Loucy (cell line): ENCODE results near the gene NOXA1.

Experiments
- H2AFZ ChIP-seq: fragments of 200-600 bp; sonication (generic); 2 replicates; pipeline ENCODE4 v1.6.0; 2016; ENCODE audit warnings: antibody characterized with exemption, mild to moderate bottlenecking, low read length, moderate library complexity
- H3F3A ChIP-seq: fragments of 200-600 bp; 2 replicates; pipeline ENCODE4 v1.6.0; 2016; ENCODE audit warnings: antibody characterized with exemption, low read depth, mild to moderate bottlenecking
- H3K27me3 ChIP-seq: fragments of 200-600 bp; sonication (generic); 2 replicates; pipeline ENCODE4 v1.6.1; 2014; ENCODE audit warnings: low read length, mild to moderate bottlenecking; ENCODE audit not compliant: insufficient read depth, poor library complexity, severe bottlenecking
- H3K36me3 ChIP-seq: fragments of 200-600 bp; sonication (generic); 2 replicates; pipeline ENCODE4 v1.6.1; 2016; ENCODE audit warnings: low read length; ENCODE audit not compliant: insufficient read depth
- H3K4me1 ChIP-seq: fragments of 200-600 bp; sonication (generic); 2 replicates; pipeline ENCODE4 v1.5.1; 2014; ENCODE audit warnings: low read length, mild to moderate bottlenecking; ENCODE audit not compliant: insufficient read depth, poor library complexity, severe bottlenecking
- H3K4me2 ChIP-seq: fragments of 200-600 bp; sonication (generic); 2 replicates; pipeline ENCODE4 v1.6.0; 2014; ENCODE audit warnings: antibody characterized with exemption, low read length, low read depth, mild to moderate bottlenecking; ENCODE audit not compliant: poor library complexity, severe bottlenecking
- H3K4me3 ChIP-seq: fragments of 200-600 bp; sonication (generic); 2 replicates; pipeline ENCODE4 v1.5.1; 2014; ENCODE audit warnings: low read length, mild to moderate bottlenecking, mixed read lengths; ENCODE audit not compliant: poor library complexity, severe bottlenecking
- H3K79me2 ChIP-seq: fragments of 200-600 bp; sonication (generic); 2 replicates; pipeline ENCODE4 v1.6.1; 2014; ENCODE audit warnings: low read length; ENCODE audit not compliant: insufficient read depth
- H3K9ac ChIP-seq: fragments of 200-600 bp; sonication (generic); 2 replicates; pipeline ENCODE4 v1.6.0; 2014; ENCODE audit warnings: mild to moderate bottlenecking, low read depth, low read length, moderate library complexity; ENCODE audit not compliant: poor library complexity, severe bottlenecking
- H3K9me2 ChIP-seq: fragments of 200-600 bp; sonication (generic); replicated peaks from 2 replicates; pipeline ENCODE4 v1.6.1; 2016; ENCODE audit warnings: low read depth, low read length, mixed read lengths
- H3K9me3 ChIP-seq: fragments of 200-600 bp; sonication (generic); 2 replicates; pipeline ENCODE4 v1.6.1; 2014; ENCODE audit warnings: mild to moderate bottlenecking, antibody characterized with exemption, low read length, low read depth; ENCODE audit not compliant: insufficient read depth
- H4K20me1 ChIP-seq: fragments of 200-600 bp; sonication (generic); 2 replicates; pipeline ENCODE4 v1.6.0; 2014; ENCODE audit warnings: antibody characterized with exemption, low read length, mild to moderate bottlenecking; ENCODE audit not compliant: insufficient read depth, poor library complexity, severe bottlenecking
- CTCF ChIP-seq: fragments of 200-600 bp; sonication (generic); conservative IDR thresholded peaks from 2 replicates; pipeline ENCODE4 v1.5.1; 2014; ENCODE audit warnings: mild to moderate bottlenecking, antibody characterized with exemption, low read length
- EZH2phosphoT487 ChIP-seq: fragments of 200-600 bp; IDR thresholded peaks from 2 replicates; pipeline ENCODE4 v1.6.1; 2018; ENCODE audit warnings: antibody characterized with exemption, mild to moderate bottlenecking, moderate library complexity, borderline replicate concordance

Gene NOXA1

GRCh38 chr9:137435381-137435891 is 12.2 kb downstream of the NOXA1 start:
- no peaks in the 10 kb centered on the region; the same call in 1 of the 2 replicates for H3K9me3 ChIP-seq
- H3K9ac ChIP-seq: no peak overlapping the region
- H3F3A ChIP-seq: no peaks in the 10 kb centered on the region
- no peaks in the 10 kb centered on the region for H4K20me1 ChIP-seq
- no peaks in the 10 kb centered on the region for H3K36me3 ChIP-seq
- no peaks in the 10 kb centered on the region for H3K27me3 ChIP-seq
- no peak overlapping the region for H3K4me2 ChIP-seq
- no peak overlapping the region for H3K4me3 ChIP-seq
- TF ChIP-seq EZH2phosphoT487 (no peak), CTCF (no peak)
- H2AFZ ChIP-seq: no peak overlapping the region
- no peaks in the 10 kb centered on the region for H3K9me2 ChIP-seq
- H3K79me2 ChIP-seq: no peaks in the 10 kb centered on the region
- H3K4me1 ChIP-seq: no peaks in the 10 kb centered on the region

GRCh38 chr9:137435980-137436760 is 13.0 kb downstream of the NOXA1 start:
- Histone ChIP-seq H3K9me3 (no peaks in the 10 kb centered on the region; the same call in 1 of the 2 replicates), H3K4me2 (no peak overlapping the region), H3K79me2 (no peaks in the 10 kb centered on the region), H2AFZ (no peak overlapping the region), H3K4me3 (no peak overlapping the region), H4K20me1 (no peaks in the 10 kb centered on the region), H3K9me2 (no peaks in the 10 kb centered on the region), H3K36me3 (no peaks in the 10 kb centered on the region), H3F3A (no peaks in the 10 kb centered on the region), H3K9ac (no peak overlapping the region), H3K27me3 (no peaks in the 10 kb centered on the region), H3K4me1 (no peaks in the 10 kb centered on the region)
- TF ChIP-seq CTCF: no peak
- TF ChIP-seq EZH2phosphoT487: no peak

GRCh38 chr9:137436761-137437600 is 13.8 kb downstream of the NOXA1 start:
- Histone ChIP-seq H3K27me3 (no peaks in the 10 kb centered on the region), H2AFZ (no peak overlapping the region), H3K9ac (no peak overlapping the region), H3K4me3 (no peak overlapping the region), H3F3A (no peaks in the 10 kb centered on the region), H4K20me1 (no peaks in the 10 kb centered on the region), H3K4me2 (no peak overlapping the region), H3K9me2 (no peaks in the 10 kb centered on the region), H3K4me1 (no peaks in the 10 kb centered on the region), H3K79me2 (no peaks in the 10 kb centered on the region), H3K36me3 (no peaks in the 10 kb centered on the region), H3K9me3 (no peaks in the 10 kb centered on the region; the same call in 1 of the 2 replicates)
- TF ChIP-seq EZH2phosphoT487 (no peak), CTCF (no peak)
